Activated T-helper 2 cell treated with anti-CD3 and anti-CD28 coated beads, Interferon-gamma antibody, Interleukin-2, Interleukin-4, amounts not matched to agents 10 μg/mL and 5 μg/mL and 100 μg/mL, durations not matched to agents 14 hours and 24 hours and 36 hours (primary cell): ENCODE measurements around the gene RIT2. TPM values are rescaled to one million over a fixed set of nuclear protein-coding genes. Genes with fewer than 3 reads are reported as not detected.

ENCODE experiments used
- DNase-seq: peaks from one replicate; pipeline ENCODE4 v3.0.0; 2021; ENCODE audit warnings: low spot score
- H3K27ac Mint-ChIP-seq: one replicate; pipeline ENCODE4 v1.8.0; 2021; ENCODE audit warnings: mixed read lengths
- H3K27me3 Mint-ChIP-seq: one replicate; pipeline ENCODE4 v1.8.0; 2021; ENCODE audit warnings: low read depth, mixed read lengths
- H3K36me3 Mint-ChIP-seq: one replicate; pipeline ENCODE4 v1.8.0; 2021; ENCODE audit warnings: low read depth, mixed read lengths
- H3K4me1 Mint-ChIP-seq: one replicate; pipeline ENCODE4 v1.8.0; 2021; ENCODE audit warnings: low read depth, mixed read lengths
- H3K4me3 Mint-ChIP-seq: one replicate; pipeline ENCODE4 v1.8.0; 2021; ENCODE audit warnings: low read depth, mild to moderate bottlenecking, moderate library complexity, mixed read lengths
- H3K9me3 Mint-ChIP-seq: one replicate; pipeline ENCODE4 v1.8.0; 2021; ENCODE audit warnings: mixed read lengths
- intact Hi-C: fragments of 100-400 bp; cut with micrococcal nuclease; formaldehyde crosslinking; loops from one replicate; pipeline ENCODE4 v1.15.1; 2023
- total RNA-seq: library from RNA; stranded (reverse); gene quantifications from 2 replicates; pipeline ENCODE4 v1.2.3, GENCODE V29; 2022

Gene RIT2
- total RNA-seq, 1 donor from 2014 or later: not detected

DNA sequence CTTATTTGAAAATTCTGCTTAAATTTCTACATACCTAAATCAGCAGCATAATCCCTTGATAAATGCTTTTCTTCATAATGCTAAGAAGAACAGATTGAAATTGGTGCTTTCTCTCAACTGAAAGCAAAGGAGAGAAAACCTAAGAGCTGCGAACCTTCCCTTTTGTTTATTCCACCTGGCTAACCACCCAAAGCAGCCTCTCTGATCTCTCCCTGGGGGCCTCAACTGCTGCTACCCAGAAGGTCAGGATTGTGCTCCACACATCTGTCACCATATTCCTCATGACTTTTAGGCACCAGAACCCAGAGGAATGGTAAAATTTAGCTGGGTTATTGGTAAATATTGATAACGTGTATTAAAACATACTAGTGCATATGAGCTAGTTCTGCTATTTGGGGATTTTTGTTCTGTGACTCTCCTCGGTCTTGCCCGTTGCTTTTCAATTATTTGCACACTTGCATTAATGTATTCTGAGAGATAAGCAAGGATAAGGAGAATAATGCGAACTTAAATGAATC is 334.1 kb downstream of the RIT2 start:
- Mint-ChIP-seq H3K9me3 (peaks cover 4% of the 10 kb centered on the region), H3K27me3 (no peaks in the 10 kb centered on the region)
- intact Hi-C loops: no loop called here

DNA sequence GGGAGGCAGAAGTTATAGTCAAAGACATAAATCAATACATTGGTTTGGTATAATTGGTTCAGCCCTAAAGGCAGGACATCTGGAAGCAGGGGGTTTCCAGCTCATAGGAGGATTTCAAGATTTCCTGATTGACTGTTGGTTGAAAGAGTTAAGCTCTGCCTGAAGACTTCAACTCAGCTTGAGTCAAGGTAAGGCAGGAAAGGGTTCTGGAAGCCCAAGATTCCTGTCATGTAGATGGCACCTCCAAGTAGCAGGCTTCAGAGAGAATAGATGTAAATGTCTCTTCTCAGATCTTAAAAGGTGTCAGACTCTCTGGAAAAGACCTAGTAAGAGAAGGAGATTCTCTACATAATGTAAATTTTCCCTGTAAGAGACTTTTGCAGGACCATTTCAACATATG is 335.3 kb downstream of the RIT2 start:
- Mint-ChIP-seq H3K27ac (no peak overlapping the region), H3K4me3 (no peak overlapping the region), H3K27me3 (no peaks in the 10 kb centered on the region), H3K36me3 (no peaks in the 10 kb centered on the region), H3K9me3 (peaks cover 9% of the 10 kb centered on the region), H3K4me1 (no peaks in the 10 kb centered on the region)
- DNase-seq: no peak
- intact Hi-C loops: no loop called here

More for the DNA sequence above, 334.1 kb downstream of the RIT2 start:
- DNase-seq: no peak
- no peak overlapping the region for H3K4me3 Mint-ChIP-seq
- no peak overlapping the region for H3K27ac Mint-ChIP-seq
- H3K4me1 Mint-ChIP-seq: no peaks in the 10 kb centered on the region
- H3K36me3 Mint-ChIP-seq: no peaks in the 10 kb centered on the region

DNA sequence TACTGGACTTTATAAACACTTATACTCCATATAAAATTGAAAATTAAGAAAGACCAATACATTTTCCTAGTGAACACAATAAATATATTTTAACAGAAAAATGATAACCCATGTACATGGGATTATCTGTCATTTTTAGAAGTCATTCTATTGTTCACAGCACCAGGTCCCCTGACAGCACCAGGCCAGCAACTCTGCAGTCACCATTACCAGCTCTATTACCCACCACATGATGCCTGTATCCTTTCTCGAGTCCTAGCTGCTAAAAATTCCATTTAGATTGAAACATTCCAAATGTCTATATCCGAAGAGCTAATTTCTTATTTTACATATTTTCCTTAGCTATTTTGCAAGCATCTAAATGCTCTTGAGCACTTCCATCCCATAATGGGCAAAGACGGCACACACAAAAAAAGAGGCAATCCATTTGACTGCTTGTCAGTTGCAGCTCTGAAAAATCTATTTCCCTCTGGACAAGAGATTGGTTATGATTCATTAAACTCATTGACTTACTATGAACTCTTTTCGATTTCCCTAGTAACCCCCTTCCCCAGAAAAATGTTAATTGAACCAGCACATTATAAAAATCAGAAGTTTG is 336.9 kb downstream of the RIT2 start:
- Mint-ChIP-seq H3K9me3 (peaks cover 15% of the 10 kb centered on the region), H3K4me1 (no peaks in the 10 kb centered on the region), H3K27me3 (no peaks in the 10 kb centered on the region), H3K36me3 (no peaks in the 10 kb centered on the region), H3K4me3 (no peak overlapping the region), H3K27ac (no peak overlapping the region)
- intact Hi-C loops: no loop called here
- no peak for DNase-seq

DNA sequence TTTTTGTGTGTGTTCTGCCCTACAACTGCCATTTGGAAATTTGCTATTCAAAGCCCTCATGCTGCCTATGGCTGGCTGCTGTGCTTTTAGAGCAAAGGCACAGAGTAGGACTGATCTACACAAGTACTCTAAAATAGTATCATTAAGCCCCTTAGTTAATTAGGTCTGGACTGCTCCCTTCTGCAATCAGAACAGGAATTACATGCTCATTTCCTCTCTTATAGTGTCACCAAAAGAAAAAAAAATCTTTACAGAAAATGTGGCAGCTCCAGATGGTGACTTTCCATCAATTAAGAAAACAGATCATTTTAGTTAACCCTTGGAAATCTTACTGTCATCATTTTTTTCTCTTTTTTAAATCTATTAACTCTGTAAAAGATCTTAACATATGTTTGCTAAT is 337.5 kb downstream of the RIT2 start:
- intact Hi-C loops: no loop called here
- no peak overlapping the region for H3K27ac Mint-ChIP-seq
- no peaks in the 10 kb centered on the region for H3K4me1 Mint-ChIP-seq
- peaks cover 15% of the 10 kb centered on the region for H3K9me3 Mint-ChIP-seq
- no peaks in the 10 kb centered on the region for H3K36me3 Mint-ChIP-seq
- DNase-seq: no peak
- no peaks in the 10 kb centered on the region for H3K27me3 Mint-ChIP-seq
- H3K4me3 Mint-ChIP-seq: no peak overlapping the region

DNA sequence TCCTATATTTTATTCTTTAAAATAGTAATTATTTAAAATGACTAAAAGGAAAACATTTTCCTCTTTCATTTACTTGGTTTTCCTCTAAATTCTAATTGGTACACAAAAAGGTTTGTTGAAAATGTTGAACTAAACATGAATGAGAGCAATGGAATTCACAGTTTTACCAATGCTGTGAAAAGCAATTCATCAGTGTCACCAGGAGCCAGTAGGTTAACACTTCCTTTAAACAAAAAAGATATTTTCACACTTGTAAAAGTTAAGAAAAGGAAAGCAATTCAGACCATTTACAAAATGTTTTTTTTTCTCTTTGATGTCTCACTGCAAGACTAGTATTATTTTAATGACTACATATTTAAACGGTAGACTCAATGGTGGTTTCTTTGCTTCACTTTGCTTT is 341.6 kb downstream of the RIT2 start:
- no peak for DNase-seq
- Mint-ChIP-seq H3K27ac (no peak overlapping the region), H3K36me3 (no peaks in the 10 kb centered on the region), H3K4me1 (no peaks in the 10 kb centered on the region), H3K4me3 (no peak overlapping the region), H3K9me3 (peaks cover 15% of the 10 kb centered on the region), H3K27me3 (no peaks in the 10 kb centered on the region)
- intact Hi-C loops: no loop called here

DNA sequence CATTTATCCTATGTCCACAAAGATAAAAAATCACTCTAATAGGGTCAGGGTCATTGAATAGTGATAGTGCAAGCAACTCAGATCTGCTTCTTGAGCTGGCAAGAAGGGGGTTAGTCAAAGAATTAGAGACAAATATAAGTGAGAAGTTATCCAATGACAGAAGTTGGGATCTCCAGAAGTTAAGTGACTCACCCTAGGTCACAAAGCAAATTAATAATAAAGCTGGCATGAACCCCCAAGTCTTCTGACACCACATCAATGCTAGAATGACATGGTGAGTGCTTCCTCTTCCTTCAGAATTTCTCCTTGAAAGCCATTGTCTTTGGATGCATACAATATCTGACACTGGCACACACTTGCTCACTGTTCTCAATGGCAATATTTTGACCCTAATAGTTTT is 343.5 kb downstream of the RIT2 start:
- no peak for DNase-seq
- H3K27ac Mint-ChIP-seq: no peak overlapping the region
- H3K9me3 Mint-ChIP-seq: peaks cover 14% of the 10 kb centered on the region

DNA sequence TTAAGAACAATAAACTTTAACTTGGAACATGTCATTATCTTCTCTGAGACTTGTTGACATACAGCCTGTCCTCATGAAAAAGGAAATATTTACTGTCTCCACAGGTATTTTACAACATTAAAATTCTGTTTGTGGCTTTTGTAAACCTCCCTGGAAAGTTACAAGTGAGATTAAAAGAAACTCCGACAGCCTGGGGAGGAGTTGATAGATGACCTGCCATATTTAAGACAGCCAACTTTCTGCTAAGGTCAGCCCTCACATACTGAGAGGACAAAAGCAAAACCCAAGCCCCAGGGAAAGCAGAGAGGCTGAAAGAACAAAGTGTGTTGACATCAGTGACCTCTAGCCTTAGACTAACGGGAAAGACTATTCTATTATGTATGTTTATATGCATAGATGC is 350.2 kb downstream of the RIT2 start:
- intact Hi-C loops: no loop called here
- H3K4me1 Mint-ChIP-seq: no peaks in the 10 kb centered on the region
- no peaks in the 10 kb centered on the region for H3K36me3 Mint-ChIP-seq
- no peaks in the 10 kb centered on the region for H3K27me3 Mint-ChIP-seq
- H3K27ac Mint-ChIP-seq: no peak overlapping the region
- no peak for DNase-seq
- H3K9me3 Mint-ChIP-seq: peaks cover 4% of the 10 kb centered on the region
- H3K4me3 Mint-ChIP-seq: no peak overlapping the region

More for the DNA sequence above, 343.5 kb downstream of the RIT2 start:
- H3K4me1 Mint-ChIP-seq: no peaks in the 10 kb centered on the region
- H3K4me3 Mint-ChIP-seq: no peak overlapping the region
- intact Hi-C loops: no loop called here
- H3K27me3 Mint-ChIP-seq: no peaks in the 10 kb centered on the region
- H3K36me3 Mint-ChIP-seq: no peaks in the 10 kb centered on the region

DNA sequence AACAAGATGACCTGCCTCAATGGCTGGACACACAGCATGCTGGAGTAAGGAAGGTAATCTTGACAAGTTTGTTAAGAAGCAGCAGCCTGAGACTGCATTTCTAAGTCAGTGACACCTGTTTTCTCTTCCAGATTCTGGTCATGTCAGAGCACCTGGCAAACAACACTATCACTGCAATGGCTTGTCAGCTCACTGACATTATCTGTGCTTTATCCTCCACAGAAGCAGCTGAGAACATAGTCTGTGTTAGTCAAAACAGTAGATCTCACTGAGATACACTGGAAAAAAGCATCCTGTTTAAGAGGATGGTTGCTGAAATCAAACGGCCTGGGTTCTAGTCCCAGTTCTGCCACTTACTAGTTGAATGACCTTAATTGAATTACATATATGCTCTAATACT is 355.2 kb downstream of the RIT2 start:
- H3K9me3 Mint-ChIP-seq: peaks cover 7% of the 10 kb centered on the region
- no peaks in the 10 kb centered on the region for H3K27me3 Mint-ChIP-seq
- no peaks in the 10 kb centered on the region for H3K4me1 Mint-ChIP-seq
- DNase-seq: no peak
- intact Hi-C loops: no loop called here
- no peak overlapping the region for H3K4me3 Mint-ChIP-seq
- H3K27ac Mint-ChIP-seq: no peak overlapping the region
- no peaks in the 10 kb centered on the region for H3K36me3 Mint-ChIP-seq

DNA sequence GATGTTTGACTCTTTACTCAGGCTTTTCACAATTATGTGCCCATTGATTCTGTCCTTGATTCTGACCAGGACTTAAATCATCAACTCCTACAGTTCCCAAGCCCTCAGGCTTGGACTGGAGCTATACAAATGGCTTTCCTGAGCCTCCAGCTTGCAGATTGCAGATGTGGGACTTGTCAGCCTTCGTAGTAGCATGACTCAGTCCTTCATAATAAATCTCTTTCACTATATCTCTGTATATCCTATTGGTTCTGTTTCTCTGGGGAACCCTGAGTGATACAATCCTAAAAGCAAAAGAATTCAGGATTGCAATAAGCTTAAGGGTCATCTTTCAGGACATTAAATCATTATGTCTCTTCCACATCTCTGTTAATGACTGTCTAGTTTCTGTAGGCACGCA is 356.6 kb downstream of the RIT2 start:
- Mint-ChIP-seq H3K27ac (no peak overlapping the region), H3K9me3 (peaks cover 7% of the 10 kb centered on the region), H3K4me3 (no peak overlapping the region), H3K4me1 (no peaks in the 10 kb centered on the region), H3K27me3 (no peaks in the 10 kb centered on the region), H3K36me3 (no peaks in the 10 kb centered on the region)
- intact Hi-C loops: no loop called here
- no peak for DNase-seq

DNA sequence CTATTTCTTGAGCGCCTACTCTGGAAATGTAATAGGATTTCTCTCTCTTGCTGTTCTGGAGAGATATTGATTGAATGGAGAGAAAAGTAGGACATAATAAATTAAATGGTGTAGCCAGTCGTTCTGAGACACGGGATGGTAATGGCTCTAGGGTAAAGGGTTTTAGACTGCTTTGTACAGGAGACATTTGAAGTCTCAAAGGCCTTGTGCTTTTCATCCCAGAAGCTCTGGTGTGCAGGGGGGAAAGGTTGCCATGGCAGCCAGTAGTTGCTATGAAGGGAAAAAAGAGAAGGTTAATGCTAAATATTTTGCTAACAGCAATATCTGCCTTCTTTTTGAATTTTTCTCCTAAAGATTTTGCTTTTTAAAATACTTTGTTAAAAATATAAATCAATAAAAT is 359.3 kb downstream of the RIT2 start:
- Mint-ChIP-seq H3K36me3 (no peaks in the 10 kb centered on the region), H3K4me3 (no peak overlapping the region), H3K4me1 (no peaks in the 10 kb centered on the region), H3K27me3 (no peaks in the 10 kb centered on the region), H3K9me3 (peaks cover 7% of the 10 kb centered on the region), H3K27ac (no peak overlapping the region)
- no peak for DNase-seq
- intact Hi-C loops: no loop called here

DNA sequence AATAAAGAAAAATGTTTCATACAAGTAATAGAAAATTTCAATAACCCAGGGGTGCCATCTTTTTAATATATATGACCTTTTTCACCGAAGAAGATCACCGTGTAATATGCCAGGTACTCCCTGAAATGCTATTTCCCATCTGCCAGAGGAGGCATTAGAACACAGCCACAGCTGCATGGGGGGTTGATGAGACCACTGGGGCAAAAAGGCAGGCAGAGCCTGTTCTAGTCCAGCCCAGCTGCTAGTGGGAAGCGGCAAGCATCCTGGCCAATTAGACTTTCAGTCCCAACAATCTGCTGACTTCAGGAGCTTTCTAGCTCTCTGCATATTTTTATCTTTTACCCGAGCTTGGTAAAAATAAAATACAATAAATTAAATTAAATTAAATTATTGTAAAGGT is 362.6 kb downstream of the RIT2 start:
- Mint-ChIP-seq H3K36me3 (no peaks in the 10 kb centered on the region), H3K27ac (no peak overlapping the region), H3K27me3 (no peaks in the 10 kb centered on the region), H3K4me1 (no peaks in the 10 kb centered on the region), H3K4me3 (no peak overlapping the region), H3K9me3 (peaks cover 4% of the 10 kb centered on the region)
- no peak for DNase-seq
- intact Hi-C loops: no loop called here

DNA sequence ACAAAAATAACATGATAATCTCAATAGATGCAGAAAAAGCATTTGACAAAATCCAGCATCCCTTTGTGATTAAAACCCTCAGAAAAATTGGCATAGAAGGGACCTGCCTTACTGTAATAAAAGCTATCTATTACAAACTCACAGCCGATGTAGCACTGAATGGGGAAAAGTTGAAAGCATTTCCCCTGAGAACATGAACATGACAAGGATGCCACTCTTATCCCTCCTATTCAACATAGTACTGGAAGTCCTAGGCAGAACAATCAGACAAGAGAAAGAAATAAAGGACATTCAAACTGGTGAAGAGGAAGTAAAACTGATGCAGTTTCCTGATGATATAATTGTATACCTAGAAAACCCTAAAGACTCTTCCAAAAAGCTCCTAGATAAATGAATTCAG is 368.7 kb downstream of the RIT2 start:
- no peak for DNase-seq
- intact Hi-C loops: no loop called here
- Mint-ChIP-seq H3K27ac (no peak overlapping the region), H3K27me3 (no peaks in the 10 kb centered on the region), H3K9me3 (no peaks in the 10 kb centered on the region), H3K4me3 (no peak overlapping the region), H3K4me1 (no peaks in the 10 kb centered on the region), H3K36me3 (no peaks in the 10 kb centered on the region)

DNA sequence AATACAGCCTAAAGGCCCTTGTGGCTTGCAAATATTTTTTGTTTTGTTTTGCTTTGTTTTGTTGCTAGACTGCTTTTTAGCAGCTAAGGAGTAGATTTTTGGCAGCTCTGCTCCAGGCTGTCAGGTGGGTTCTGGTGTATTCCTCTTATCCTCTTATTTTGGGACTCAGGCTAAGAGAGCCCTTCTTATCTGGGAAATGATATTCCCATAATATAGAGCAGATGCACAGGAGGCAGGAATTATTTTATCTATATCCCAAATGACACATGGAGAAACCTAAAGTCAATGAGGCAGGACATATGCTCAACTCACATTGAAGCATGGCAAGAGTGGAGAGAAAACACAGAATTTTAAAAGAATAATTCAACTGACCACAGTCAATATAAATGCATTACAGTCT is 369.6 kb downstream of the RIT2 start:
- Mint-ChIP-seq H3K27me3 (no peaks in the 10 kb centered on the region), H3K9me3 (no peaks in the 10 kb centered on the region), H3K36me3 (no peaks in the 10 kb centered on the region), H3K4me1 (no peaks in the 10 kb centered on the region), H3K4me3 (no peak overlapping the region), H3K27ac (no peak overlapping the region)
- intact Hi-C loops: no loop called here
- no peak for DNase-seq

DNA sequence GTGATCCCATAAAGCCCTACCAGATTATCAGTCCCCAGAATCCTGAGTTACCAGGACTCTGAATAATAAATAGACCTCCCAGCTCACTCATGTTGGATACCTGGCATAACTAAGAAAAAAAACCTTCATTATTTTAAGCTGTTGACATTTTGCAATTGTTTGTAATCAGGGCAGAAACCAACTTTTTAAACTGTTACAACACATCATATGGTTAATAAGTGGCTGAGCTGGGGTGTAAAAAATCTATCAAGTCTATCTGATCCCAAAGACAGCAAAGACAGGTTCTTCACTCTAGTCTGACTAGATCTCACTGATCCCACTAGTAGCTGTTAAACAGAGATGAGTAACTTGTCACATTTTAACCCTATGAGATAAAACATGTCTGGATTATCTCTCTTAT is 370.3 kb downstream of the RIT2 start:
- H3K36me3 Mint-ChIP-seq: no peaks in the 10 kb centered on the region
- no peaks in the 10 kb centered on the region for H3K9me3 Mint-ChIP-seq
- intact Hi-C loops: no loop called here
- H3K27ac Mint-ChIP-seq: no peak overlapping the region
- no peak for DNase-seq
- H3K4me1 Mint-ChIP-seq: no peaks in the 10 kb centered on the region
- H3K4me3 Mint-ChIP-seq: no peak overlapping the region
- no peaks in the 10 kb centered on the region for H3K27me3 Mint-ChIP-seq
